ENCODE data around the gene MTCH1. TPM values are rescaled to one million over a fixed set of nuclear protein-coding genes. Genes with fewer than 3 reads are reported as not detected.

The MTCH1 gene
- total and polyA plus RNA-seq, 9 of the 15 experiments (the other 6 are each of a cell fraction or from before 2014, with no cell fraction given): 7.9 to 161 (median 118) TPM

DNA sequence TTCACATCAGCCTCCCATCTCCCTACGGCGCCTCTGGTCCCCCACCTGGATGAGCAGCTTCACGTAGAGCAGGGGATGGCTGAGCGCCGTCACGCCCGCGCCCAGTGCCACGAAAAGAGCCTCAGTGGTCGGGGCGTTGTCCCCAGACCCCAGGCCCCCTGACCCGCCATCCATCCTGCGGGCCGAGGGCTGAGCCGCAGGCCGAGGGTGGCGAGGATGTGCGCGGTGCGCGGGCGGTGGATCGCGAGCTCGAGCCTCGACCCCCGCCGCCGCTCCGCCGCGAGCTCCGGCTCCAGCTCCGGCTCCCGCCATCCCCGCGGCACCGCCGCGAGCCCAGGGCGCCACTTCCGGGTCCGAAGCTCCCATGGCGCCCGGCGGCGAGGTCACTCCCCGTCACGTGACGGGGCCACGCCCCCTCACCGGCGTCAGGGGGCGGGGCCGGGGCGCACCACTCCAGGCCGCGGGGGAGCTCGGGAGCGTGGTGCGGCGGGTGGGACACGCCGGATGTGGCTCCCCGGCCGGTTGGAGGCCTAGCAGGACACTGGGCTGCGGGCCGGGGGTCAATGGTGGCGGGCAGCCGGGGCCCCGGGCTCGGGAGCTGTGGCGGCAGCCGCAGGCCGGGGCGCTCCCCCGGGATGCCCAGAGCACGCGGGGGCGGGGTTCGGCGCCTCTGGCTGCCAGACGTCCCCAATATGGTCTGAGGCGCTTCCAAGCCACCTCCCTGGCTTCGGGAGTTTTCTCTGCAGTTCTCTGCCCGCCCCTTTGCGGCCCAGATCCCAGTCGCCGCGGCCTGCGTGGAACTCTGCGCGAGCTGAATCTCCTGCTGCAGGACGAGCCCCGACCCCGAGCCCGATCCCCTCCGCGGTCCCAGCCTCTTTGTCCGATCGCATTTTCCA is at the start of gene MTCH1 (continued):
- TF ChIP-seq, protein P1, sequence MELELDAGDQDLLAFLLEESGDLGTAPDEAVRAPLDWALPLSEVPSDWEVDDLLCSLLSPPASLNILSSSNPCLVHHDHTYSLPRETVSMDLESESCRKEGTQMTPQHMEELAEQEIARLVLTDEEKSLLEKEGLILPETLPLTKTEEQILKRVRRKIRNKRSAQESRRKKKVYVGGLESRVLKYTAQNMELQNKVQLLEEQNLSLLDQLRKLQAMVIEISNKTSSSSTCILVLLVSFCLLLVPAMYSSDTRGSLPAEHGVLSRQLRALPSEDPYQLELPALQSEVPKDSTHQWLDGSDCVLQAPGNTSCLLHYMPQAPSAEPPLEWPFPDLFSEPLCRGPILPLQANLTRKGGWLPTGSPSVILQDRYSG (tag; conservative IDR thresholded peaks at IDR 0.05; ENCODE audit: low read depth): no peak
- TF ChIP-seq, protein P2, sequence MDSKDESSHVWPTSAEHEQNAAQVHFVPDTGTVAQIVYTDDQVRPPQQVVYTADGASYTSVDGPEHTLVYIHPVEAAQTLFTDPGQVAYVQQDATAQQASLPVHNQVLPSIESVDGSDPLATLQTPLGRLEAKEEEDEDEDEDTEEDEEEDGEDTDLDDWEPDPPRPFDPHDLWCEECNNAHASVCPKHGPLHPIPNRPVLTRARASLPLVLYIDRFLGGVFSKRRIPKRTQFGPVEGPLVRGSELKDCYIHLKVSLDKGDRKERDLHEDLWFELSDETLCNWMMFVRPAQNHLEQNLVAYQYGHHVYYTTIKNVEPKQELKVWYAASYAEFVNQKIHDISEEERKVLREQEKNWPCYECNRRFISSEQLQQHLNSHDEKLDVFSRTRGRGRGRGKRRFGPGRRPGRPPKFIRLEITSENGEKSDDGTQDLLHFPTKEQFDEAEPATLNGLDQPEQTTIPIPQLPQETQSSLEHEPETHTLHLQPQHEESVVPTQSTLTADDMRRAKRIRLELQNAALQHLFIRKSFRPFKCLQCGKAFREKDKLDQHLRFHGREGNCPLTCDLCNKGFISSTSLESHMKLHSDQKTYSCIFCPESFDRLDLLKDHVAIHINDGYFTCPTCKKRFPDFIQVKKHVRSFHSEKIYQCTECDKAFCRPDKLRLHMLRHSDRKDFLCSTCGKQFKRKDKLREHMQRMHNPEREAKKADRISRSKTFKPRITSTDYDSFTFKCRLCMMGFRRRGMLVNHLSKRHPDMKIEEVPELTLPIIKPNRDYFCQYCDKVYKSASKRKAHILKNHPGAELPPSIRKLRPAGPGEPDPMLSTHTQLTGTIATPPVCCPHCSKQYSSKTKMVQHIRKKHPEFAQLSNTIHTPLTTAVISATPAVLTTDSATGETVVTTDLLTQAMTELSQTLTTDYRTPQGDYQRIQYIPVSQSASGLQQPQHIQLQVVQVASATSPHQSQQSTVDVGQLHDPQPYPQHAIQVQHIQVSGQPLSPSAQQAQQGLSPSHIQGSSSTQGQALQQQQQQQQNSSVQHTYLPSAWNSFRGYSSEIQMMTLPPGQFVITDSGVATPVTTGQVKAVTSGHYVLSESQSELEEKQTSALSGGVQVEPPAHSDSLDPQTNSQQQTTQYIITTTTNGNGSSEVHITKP (IDR thresholded peaks at IDR 0.05; ENCODE audit: partially characterized antibody): peak; percentile 99
- peak; percentile 4 for TF ChIP-seq POU5F1 (IDR thresholded peaks at IDR 0.05; ENCODE audit: borderline replicate concordance, low read depth, low read length, partially characterized antibody)
- TF ChIP-seq TAL1 (IDR thresholded peaks at IDR 0.05): no peak
- TF ChIP-seq MAZ (CRISPR knock-in tag; conservative IDR thresholded peaks at IDR 0.05 in 1 of 2, IDR thresholded peaks at IDR 0.05 in 1 of 2): peak; percentile 74 to 98
- TF ChIP-seq SNRNP70 (optimal IDR thresholded peaks at IDR 0.05; ENCODE audit: low read depth, low read length): no peak
- TF ChIP-seq HLTF (IDR thresholded peaks at IDR 0.05): peak; percentile 35; the same call in 1 of the 2 replicates
- TF ChIP-seq TCF3 (CRISPR knock-in tag; IDR thresholded peaks at IDR 0.05): peak; percentile 31; the same call in 1 of the 2 replicates
- TF ChIP-seq SUPT5H (IDR thresholded peaks at IDR 0.05): peak; percentile 60
- TF ChIP-seq PCBP1 (IDR thresholded peaks at IDR 0.05; ENCODE audit: low read depth, low read length, poor library complexity, severe bottlenecking): peak; percentile 98
- TF ChIP-seq GTF2A2 (tag; IDR thresholded peaks at IDR 0.05): no peak
- peak in 1 of 2 experiments; percentile 56; a peak in 2 of 4 replicates for TF ChIP-seq RCOR1 (IDR thresholded peaks at IDR 0.05; ENCODE audit: borderline replicate concordance in 1 of 2, low read depth in 2 of 2, low read length in 2 of 2)
- TF ChIP-seq ZNF165 (CRISPR knock-in tag; IDR thresholded peaks at IDR 0.05; ENCODE audit: borderline replicate concordance): peak; percentile 66; the same call in 1 of the 2 replicates
- peak; percentile 61; the same call in 1 of the 2 replicates for TF ChIP-seq ZNF76 (CRISPR knock-in tag; IDR thresholded peaks at IDR 0.05; ENCODE audit: borderline replicate concordance)
- peak; percentile 48; the same call in 1 of the 2 replicates for TF ChIP-seq NFIC (IDR thresholded peaks at IDR 0.05)
- no peak for TF ChIP-seq RBM22 (IDR thresholded peaks at IDR 0.05; ENCODE audit: low read depth, low read length, poor library complexity, severe bottlenecking)
- peak; percentile 93; the same call in 1 of the 2 replicates for TF ChIP-seq MED1 (CRISPR knock-in tag; IDR thresholded peaks at IDR 0.05; ENCODE audit: borderline replicate concordance)
- TF ChIP-seq ZNF586 (CRISPR knock-in tag; conservative IDR thresholded peaks at IDR 0.05): no peak
- TF ChIP-seq CAMTA2 (CRISPR knock-in tag; conservative IDR thresholded peaks at IDR 0.05): 0 out of 2 replicates have a peak, but pooled peaks have one; percentile 61
